HS-27A (cell line): ENCODE measurements around the gene ZNF385B.
"Not testable (repeated sequence)": the region's sequence is repeated elsewhere in the genome, so short reads cannot be mapped to it uniquely, and the experiment has no call there.

ENCODE experiments used
- DNase-seq: peaks from one replicate; pipeline ENCODE4 v3.0.0-alpha.2; 2012; ENCODE audit warnings: low read depth, missing footprints

Gene ZNF385B

DNA sequence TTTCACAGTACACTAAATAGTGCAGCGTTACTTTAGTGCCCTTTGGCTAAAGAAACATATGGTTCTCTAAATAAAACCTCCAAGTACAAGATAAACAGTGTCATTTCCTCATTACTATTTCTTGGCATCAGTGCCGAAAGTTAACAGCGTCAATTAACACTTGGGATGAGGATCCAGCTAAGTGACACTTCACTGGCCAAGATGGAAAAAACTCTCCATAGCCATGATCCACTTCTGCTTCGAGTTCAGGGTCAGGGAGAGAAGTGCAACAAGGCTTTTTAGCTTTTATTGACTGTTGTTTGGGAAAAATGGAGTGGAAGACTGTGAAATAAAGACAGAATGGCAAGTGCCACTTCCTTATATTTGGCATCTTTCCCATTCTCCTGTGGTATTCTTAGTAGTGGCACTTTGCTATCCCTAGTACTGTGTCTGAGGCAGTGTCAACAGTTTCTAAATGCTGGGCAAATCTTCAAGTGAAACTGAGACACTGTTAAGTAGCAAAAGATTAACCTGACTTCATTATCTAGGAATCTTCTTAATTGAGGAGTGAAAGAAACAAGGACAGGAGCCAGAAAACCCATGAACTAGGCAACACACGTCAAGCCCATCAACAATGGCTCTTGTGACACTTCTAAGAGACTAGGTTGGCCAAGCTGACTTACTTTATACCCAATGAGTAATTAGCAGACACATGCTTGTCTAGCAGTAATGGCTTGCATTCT is 374.2 kb downstream of the ZNF385B start:
- DNase-seq = no peak

- DNase-seq = no peak
These were observed 378.3 kb downstream of the ZNF385B start for GRCh38 chr2:179483131-179483530.

GRCh38 chr2:179479947-179480346 is 381.5 kb downstream of the ZNF385B start:
- DNase-seq = no peak

DNA sequence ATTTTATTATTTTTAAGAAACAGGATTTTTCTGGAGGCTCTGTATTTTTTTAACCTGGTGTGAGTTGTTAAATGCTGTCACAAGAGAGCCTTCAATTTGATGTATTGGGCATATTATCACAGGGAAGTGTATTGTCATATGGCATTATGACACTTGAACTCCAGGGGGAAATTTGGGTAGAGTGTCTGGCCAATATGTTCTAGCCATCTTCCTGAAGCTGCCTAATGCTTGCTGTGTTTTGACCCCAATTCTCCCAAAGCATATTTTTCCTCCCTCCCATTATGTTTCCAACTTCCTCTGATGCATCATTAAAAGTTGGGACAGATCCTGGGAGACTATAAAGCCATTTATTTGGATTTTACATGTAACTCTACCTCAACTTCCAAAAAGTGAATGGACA is 382.6 kb downstream of the ZNF385B start:
- no peak for DNase-seq

DNA sequence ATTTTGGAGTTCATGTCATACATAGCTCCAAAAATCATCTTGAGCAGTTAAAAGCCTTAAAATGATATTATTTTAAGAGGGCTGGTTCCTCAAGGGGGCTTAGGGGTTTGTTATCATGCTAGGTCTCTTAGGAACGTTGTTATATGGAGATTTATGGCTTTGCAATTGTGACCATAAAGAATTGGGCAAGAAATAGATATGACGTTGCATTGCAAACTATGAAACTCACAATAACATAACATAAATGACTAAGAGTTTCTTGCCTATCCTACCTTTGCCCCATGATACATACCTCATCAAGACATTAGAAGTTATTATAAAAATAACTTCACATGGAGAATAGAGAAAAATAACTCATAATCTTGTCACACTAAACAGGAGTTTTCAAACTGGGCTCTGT is 390.4 kb downstream of the ZNF385B start:
- no peak for DNase-seq

DNA sequence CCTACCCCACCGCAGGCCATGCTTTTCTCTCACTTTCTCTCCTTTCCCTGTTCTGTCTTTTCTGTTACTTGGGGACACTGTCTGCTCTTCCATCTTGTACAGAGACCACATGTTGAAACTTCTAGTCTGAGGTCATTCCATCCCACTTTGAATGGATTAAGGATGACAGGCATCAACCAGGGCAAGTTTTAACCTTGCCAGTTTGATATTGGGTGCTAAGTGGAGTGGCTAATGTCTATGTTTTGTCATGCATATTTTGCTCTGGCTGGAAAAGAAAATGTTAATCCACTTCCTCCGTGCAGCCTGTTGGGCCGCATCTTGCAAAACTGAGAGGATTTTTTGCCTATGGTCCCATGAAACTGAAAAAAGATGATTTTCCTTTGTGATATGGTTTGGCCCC is 391.3 kb downstream of the ZNF385B start:
- no peak for DNase-seq

GRCh38 chr2:179467960-179468359 is 393.5 kb downstream of the ZNF385B start:
- no peak for DNase-seq

DNA sequence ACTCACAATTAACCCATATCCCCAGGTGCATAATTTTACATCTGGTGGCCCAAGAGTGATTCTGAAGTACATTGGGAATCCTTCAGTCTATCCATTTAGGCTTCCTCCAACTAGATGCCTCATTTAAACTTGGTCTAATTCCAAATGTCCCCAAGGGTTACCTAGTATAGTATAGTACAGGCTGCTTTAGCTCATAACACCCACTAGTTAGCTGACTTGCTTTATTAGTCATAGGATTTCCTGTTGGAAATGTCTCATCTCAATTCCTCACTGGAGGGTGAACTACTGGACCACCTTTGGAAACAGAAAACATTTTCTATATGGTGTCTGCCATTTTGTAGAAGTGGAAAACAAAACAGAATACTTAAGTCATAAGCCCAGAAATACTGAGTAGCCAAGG is 394.3 kb downstream of the ZNF385B start:
- no peak for DNase-seq

DNA sequence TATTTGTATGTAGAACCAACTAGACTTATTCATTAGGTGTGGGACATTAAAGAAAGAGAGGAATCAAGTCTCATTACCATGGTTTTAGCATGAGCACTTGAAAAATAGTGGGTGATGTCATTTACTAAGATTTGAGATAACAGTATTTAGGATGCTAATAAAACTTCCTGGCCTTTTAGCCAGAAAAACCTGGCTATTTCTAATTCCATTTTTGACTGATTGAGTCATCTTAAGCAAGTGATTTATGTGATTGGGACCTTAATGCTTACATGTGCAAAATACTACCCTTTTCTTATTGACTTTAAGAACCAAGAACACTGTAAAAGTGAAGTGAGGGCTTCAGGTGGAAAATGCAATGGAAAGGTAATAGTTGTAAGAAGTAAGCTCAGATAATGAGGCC is 400.0 kb downstream of the ZNF385B start:
- no peak for DNase-seq

DNA sequence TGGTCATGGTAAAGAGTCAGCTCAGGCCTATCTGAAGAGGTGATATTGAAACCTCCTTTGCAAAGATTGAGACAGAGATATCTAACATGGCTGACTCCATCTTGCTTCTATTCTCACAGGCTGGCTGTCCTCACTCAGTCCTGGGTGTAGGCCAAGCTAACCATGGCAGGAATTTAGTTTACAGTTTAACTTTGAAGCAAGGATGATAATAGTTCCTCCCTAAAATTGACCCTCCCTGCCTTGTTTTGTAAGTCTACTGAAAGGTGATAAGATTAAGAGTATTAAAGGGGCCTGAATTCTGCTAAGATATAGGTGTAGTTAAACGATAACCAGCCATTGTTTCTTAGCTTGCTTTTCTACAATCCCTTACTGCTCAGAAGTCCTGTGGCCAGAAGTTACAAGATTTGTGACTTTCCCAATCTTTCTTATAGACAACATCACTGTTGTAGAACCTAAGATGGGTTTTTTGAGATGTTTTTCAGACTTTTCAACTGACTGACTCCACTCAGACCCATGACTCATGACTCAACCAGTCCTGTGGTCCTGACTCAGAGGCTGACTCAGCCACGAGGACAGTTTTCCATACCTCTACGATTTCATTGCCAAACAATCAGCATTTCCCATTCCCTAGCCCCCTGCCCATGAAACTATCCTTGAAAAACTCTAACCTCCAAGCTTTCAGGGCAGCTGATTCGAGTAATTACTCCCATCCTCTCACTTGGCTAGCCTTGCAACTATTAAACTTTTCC is 401.1 kb downstream of the ZNF385B start:
- peak; percentile 77 for DNase-seq

- DNase-seq = not testable (repeated sequence)
These were observed 403.3 kb downstream of the ZNF385B start for GRCh38 chr2:179458113-179458512.

GRCh38 chr2:179455824-179456223 is 405.6 kb downstream of the ZNF385B start:
- no peak for DNase-seq

DNA sequence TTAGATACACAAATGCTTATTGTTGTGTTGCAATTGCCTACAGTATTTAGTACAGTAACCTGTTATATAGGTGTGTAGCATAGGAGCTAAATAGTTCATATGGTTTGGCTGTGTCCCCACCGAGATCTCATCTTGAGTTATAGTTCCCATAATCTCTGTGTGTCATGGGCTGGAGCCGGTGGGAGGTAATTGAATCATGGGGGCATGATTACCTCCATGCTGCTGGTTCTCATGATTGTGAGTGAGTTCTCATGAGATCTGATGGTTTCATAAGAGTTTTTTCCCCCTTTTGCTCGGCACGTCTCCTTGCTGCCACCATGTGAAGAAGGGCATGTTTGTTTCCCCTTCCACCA is 406.3 kb downstream of the ZNF385B start:
- DNase-seq = no peak

DNA sequence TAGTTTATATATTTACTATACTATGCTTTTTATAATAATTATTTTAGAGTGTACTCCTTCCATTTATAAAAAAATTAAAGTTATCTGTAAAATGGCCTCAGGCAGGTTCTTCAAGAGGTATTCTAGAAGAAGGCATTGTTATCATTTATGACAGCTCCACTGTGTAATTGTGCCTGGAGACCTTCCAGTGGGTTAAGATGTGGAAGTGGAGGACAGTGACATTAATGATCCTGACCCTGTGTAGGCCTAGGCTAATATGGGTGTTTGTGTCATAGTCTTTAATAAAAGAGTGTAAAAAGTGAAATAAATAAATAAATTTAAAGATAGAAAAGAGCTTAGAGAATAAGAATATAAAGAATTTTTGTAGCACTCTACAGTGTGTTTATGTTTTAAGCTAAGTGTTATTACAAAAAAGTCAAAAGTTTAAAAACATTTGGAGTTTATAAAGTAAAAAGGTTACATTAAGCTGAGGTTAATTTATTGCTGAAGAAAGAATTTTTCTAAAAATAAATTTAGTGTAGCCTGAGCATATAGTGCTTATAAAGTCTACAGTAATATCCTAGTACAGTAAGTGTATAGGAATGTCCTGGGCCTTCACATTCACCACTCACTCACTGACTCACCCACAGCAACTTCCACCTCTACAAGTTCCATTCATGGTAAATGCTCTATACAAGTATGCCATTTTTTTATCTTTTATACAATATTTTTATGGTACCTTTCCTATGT is 406.8 kb downstream of the ZNF385B start:
- DNase-seq = no peak

DNA sequence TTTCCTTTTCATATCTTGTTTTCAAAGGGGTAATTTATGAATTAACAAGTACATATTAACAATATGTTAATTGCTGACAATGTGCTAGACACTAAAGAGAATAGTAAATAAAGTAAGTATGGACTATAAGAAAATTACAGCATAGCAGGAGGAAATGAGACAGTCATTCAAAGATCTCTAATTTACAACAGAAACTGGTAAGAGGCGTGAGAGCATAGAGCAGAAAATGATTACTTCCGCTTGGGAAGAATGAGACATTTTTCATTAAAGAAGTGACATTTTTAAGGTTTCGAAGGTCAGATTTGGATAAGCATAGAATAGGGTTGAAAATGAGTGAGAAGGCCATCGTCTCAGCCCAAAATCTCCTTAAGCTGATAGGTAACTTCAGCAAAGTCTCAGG is 412.4 kb downstream of the ZNF385B start:
- DNase-seq = no peak

GRCh38 chr2:179447839-179448447 is 413.5 kb downstream of the ZNF385B start:
- no peak for DNase-seq

DNA sequence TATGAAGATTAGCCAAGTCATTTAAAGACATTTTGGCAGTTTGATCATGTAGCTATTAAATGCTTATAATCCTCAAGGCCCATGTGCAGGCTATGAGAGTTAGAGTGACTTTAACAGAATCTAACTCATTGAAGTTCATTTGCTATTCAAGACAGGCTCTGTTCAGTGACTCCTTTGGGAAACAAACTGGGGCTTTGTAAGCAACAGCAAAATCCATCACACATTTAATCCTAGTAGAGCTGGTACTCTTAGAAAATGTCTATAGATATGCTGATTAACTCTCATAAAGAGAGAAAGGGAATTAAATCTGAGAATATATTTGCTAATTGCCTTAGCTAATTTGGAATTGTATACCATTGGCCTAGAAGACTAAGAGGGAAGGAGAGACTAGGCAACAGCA is 414.0 kb downstream of the ZNF385B start:
- DNase-seq = no peak

DNA sequence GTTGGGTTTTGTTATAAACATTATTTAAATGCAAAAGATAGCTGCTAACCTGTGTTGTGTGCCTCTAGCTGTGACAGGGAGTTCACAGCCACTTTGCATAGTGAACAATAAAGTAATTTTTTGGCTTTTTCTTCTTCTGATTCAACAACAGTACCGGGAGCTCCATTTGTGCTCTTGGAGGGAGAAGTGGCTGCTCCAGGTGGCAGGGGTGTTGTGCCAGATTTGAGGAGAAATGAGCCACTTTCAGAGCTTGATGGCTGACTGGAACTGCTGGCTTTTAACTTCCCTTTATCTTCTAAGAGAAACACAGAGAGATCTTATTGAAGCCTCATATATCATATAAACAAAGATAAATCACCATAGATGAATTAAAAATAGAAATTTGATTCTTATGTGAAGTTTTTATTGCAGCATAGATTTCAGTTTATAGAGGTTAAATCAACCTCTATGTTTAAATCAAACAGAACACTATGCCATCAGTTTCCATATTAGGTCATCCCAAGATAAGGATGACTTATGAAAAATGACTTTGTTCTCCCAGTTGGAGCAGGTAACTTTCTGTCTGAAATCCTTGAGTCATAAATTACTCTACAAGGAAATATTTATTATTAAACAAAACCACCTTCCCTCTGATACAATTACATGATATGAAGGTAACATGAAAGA is 414.8 kb downstream of the ZNF385B start:
- no peak for DNase-seq

GRCh38 chr2:179444056-179444455 is 417.4 kb downstream of the ZNF385B start:
- no peak for DNase-seq

DNA sequence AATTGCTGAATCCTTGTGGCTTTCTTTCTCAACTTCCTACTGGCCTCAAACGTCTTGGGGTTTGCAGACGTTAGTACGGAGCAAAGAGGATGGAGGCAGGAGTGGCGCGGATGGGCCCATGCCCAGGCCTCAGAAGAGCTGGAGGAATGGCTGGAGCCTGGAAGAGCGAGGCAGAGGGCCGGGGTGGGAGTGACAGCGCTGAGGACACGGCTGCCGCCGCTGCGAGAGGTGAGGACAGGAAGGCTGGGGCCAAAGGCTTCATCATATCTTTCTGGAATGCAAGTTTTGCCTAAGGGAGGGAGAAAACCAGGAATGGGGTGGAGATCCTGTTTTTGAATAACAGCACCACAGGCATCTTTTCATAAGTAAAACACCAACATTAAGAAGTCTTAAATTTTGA is 418.2 kb downstream of the ZNF385B start:
- DNase-seq = no peak

- DNase-seq = no peak
These were observed 419.2 kb downstream of the ZNF385B start for GRCh38 chr2:179442206-179442605.

DNA sequence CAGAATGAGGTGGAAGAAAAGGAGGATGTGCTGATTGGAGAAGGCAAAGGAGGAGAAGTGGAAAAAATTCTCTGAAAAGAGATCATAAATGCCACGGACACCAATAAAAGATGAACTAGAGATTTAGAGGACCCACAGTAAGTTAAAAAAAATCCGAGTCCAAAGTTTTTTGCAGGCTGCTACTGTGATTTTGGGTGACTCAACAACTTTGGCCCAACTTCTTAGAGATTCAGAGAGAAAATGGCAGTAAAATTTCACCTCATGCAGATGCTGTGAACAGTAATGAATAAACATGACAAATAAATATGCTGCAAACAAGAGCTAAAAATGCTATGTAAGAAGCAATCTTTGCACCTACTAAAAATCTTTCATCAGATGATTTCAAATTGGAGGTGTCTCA is 419.9 kb downstream of the ZNF385B start:
- DNase-seq = no peak
